Skeletal muscle cell (primary cell): ENCODE data around the gene RORC.

Source experiments
- DNase-seq: peaks from one replicate; pipeline ENCODE4 v3.0.0-alpha.2; 2010; ENCODE audit warnings: low read depth
- H3K4me3 ChIP-seq: 2 replicates; pipeline ENCODE4 v1.5.1; 2011; ENCODE audit warnings: low read depth, mild to moderate bottlenecking, control low read depth, low read length, moderate library complexity

The RORC gene

GRCh38 chr1:151851886-151852285 is 20.3 kb upstream of the RORC start:
- H3K4me3 ChIP-seq = no peak overlapping the region
- no peak for DNase-seq

- no peak overlapping the region for H3K4me3 ChIP-seq
- no peak for DNase-seq
These were observed 18.3 kb upstream of the RORC start for GRCh38 chr1:151849871-151850270.

GRCh38 chr1:151849126-151849525 is 17.5 kb upstream of the RORC start:
- no peak for DNase-seq
- H3K4me3 ChIP-seq = no peak overlapping the region

GRCh38 chr1:151847867-151848596 is 16.4 kb upstream of the RORC start:
- H3K4me3 ChIP-seq = no peak overlapping the region
- no peak for DNase-seq

GRCh38 chr1:151846686-151847237 is 15.2 kb upstream of the RORC start:
- H3K4me3 ChIP-seq = no peak overlapping the region
- no peak for DNase-seq

DNA sequence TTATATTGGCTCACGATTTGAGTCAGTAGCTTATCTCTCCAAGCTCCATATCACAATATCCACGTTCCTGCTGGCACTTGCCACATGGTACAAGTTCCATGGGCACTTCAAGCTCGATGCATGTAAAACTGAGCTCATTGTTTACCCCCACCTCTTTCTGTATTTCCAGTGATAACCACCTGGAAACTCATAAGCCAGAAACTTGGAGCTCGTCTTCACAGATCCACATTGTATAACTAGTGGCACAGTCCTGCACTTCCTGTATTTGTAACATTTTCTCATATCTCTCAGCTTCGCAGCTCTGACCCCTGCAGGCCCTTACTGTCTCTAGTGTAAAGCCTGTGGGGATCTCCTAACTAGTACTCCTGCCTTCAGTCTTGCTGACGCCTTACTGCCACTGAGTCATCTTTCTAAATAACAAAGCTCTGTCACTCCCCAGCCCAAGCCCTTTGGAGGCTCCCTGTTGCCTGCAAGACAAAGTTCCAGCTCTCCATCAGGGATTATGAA is 14.5 kb upstream of the RORC start:
- DNase-seq = peak; percentile 17
- no peak overlapping the region for H3K4me3 ChIP-seq

GRCh38 chr1:151843398-151843797 is 11.8 kb upstream of the RORC start:
- no peak for DNase-seq
- no peak overlapping the region for H3K4me3 ChIP-seq

- peak; percentile 52 for DNase-seq
- H3K4me3 ChIP-seq = no peak overlapping the region
These were observed 9.5 kb upstream of the RORC start for GRCh38 chr1:151841141-151841540.

- DNase-seq = no peak
- no peak overlapping the region for H3K4me3 ChIP-seq
These were observed 8.8 kb upstream of the RORC start for GRCh38 chr1:151840421-151840820.

GRCh38 chr1:151839457-151840403 is 8.1 kb upstream of the RORC start, which contains the start of gene C2CD4D:
Gene C2CD4D, minus strand, starts transcription at chr1:151839820. Its CDS starts 831 bp downstream, at chr1:151838989.
- peak within 1 kb of the TSS; percentile 34 for H3K4me3 ChIP-seq
- no peak for DNase-seq

GRCh38 chr1:151839082-151839412 is 7.4 kb upstream of the RORC start:
- H3K4me3 ChIP-seq = no peak overlapping the region
- DNase-seq = no peak

DNA sequence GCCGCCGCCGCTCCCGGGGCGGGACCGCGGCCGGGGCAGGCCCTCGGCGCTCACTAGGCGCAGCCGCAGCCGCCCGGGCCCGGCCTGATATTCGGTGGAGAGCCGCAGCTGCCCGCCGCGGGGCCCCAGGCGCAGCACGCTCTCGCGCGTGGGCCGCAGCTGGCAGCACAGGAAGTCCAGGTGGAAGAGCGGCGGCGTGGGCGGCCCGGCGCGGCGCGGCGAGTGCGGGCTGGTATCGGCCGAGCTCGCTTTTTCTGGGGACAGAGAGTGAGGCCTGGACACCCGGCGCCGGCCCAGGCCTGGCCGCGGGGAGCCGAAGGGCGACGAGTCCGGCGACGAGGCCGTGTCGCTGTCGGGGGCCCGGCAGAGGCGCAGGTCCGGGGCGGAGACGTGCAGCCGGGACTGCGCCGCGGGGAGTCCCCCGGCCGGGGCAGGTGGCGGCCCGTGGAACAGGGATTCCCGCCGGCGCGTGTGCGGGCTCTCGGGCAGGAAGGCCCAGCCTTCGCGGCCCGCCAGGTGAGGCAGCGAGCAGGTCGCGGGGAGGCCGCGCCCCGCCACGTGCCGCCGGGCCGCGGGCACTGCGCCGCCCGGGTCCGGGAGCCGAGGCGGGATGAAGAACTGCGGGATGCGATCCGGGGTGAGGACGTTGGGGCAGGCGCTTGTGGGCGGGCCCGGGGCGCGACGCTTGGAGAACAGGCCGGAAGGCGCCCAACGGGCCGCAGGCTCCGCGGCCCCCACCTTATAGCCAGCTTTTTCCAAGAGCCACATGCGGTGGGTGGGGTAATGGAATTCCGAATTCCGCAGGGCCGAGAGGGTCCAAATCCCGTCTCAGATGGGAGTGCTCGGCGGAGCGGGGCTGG is 6.8 kb upstream of the RORC start:
- DNase-seq = no peak
- peak overlapping the region; percentile 34 for H3K4me3 ChIP-seq

DNA sequence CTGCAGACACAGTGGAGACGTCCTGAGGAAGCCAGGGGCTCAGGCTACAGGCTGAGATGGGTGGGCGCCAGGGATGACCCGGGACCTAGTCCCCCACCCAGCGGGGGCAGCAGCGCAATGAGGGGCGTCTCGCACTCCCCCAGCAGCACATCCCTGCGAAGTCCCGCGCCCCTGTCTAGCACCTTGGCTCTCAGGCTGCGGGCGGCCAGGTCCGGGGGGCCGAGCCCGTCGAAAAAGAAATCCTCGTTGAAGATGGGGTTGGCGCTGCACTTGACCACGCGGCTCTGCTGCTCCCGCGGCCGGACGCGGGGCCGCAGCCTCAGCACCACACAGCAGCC is 6.3 kb upstream of the RORC start:
- H3K4me3 ChIP-seq = no peak overlapping the region
- DNase-seq = no peak

- no peak overlapping the region for H3K4me3 ChIP-seq
- no peak for DNase-seq
These were observed 5.6 kb upstream of the RORC start for GRCh38 chr1:151837197-151837596.

GRCh38 chr1:151835596-151835995 is 4.0 kb upstream of the RORC start:
- no peak overlapping the region for H3K4me3 ChIP-seq
- DNase-seq = no peak

- H3K4me3 ChIP-seq = no peak overlapping the region
- no peak for DNase-seq
These were observed 2.6 kb upstream of the RORC start for GRCh38 chr1:151834239-151834638.

GRCh38 chr1:151833172-151833900 is 1.7 kb upstream of the RORC start:
- no peak for DNase-seq
- H3K4me3 ChIP-seq = no peak overlapping the region

- H3K4me3 ChIP-seq = no peak overlapping the region
These were observed 847 bp upstream of the RORC start for GRCh38 chr1:151832318-151832980.

More at GRCh38 chr1:151832318-151832980, 847 bp upstream of the RORC start:
- DNase-seq = peak; percentile 10
